HepG2 (cell line): ENCODE data around the gene MAPK9. TPM values are rescaled to one million over a fixed set of nuclear protein-coding genes. Genes with fewer than 3 reads are reported as not detected.

Experiments
- ATAC-seq: fragments of 200-7000 bp; cut with Tn5 transposase; 3 replicates; pipeline ENCODE4 v1.9.1; 2020; ENCODE audit warnings: mild to moderate bottlenecking, moderate library complexity
- BruUV-seq: library from RNA; stranded (reverse); fragments of 400-500 nt; replicated peaks from 2 replicates; lab custom pipeline; 2021; lab: Mats Ljungman, UMichigan
- CTCF ChIA-PET: fragments of 300-600 bp; formaldehyde crosslinking; extraction: SDS; loops from one replicate; lab custom pipeline; 2021; ENCODE audit warnings: low total read pairs, inconsistent platforms, low intra/inter-chr PET ratio; lab: Yijun Ruan, JAX
- POLR2A ChIA-PET: fragments of 350-600 bp; sonication (Branson Sonifier 250); formaldehyde crosslinking; loops from one replicate; lab custom pipeline; 2020; ENCODE audit warnings: antibody characterized with exemption, inconsistent platforms; lab: Yijun Ruan, JAX
- DNase-seq: peaks from one replicate; pipeline ENCODE4 v3.0.0-alpha.2; 2015; ENCODE audit warnings: low spot score
- FAIRE-seq: peaks from 3 replicates; lab custom pipeline; 2011; peaks lifted over from hg19 to GRCh38; lab: Jason Lieb, UNC
- H2AFZ ChIP-seq: one replicate; pipeline ENCODE4 v1.6.1; 2011; ENCODE audit warnings: low read length, inconsistent platforms
- H3K27ac ChIP-seq: fragments of 300-600 bp; 3 replicates; pipeline ENCODE4 v1.8.0; 2011; ENCODE audit warnings: mixed run types, mild to moderate bottlenecking, mixed read lengths, low read length, inconsistent platforms; ENCODE audit not compliant: insufficient read depth; ENCODE audit errors: extremely low read length
- H3K27me3 ChIP-seq, 2 experiments: fragments of 200-600 bp in 1 of 2; 2 replicates in 1 of 2; 3 replicates in 1 of 2; pipeline versions ENCODE4 v1.6.0 to v1.8.0; 2011; ENCODE audit warnings: low read length in 2 of 2, mild to moderate bottlenecking in 2 of 2, moderate library complexity in 2 of 2, inconsistent platforms in 1 of 2; ENCODE audit not compliant: insufficient read depth in 2 of 2, control insufficient read depth in 1 of 2
- H3K36me3 ChIP-seq, 2 experiments: fragments of 200-600 bp in 1 of 2; replicated peaks in 1 of 2; 2 replicates in 1 of 2; 3 replicates in 1 of 2; pipeline versions ENCODE4 v1.5.1 to v1.8.0; 2011; ENCODE audit warnings: low read length in 2 of 2, inconsistent platforms in 1 of 2; ENCODE audit not compliant: insufficient read depth in 2 of 2, control insufficient read depth in 1 of 2
- H3K4me1 ChIP-seq: 2 replicates; pipeline ENCODE4 v1.5.1; 2012; ENCODE audit warnings: low read length, inconsistent platforms; ENCODE audit not compliant: insufficient read depth
- H3K4me2 ChIP-seq: 2 replicates; pipeline ENCODE4 v1.6.0; 2011; ENCODE audit warnings: low read depth, low read length, inconsistent platforms
- H3K4me3 ChIP-seq, 3 experiments: fragments of 200-600 bp in 1 of 3; sonication (generic), shearing (Covaris generic) in 1 of 3; replicated peaks in 1 of 3; 2 replicates each; pipeline ENCODE4 v1.5.1; 2011 to 2016; ENCODE audit warnings: low read length in 3 of 3, inconsistent platforms in 2 of 3, low read depth in 2 of 3, mild to moderate bottlenecking in 2 of 3, control low read depth in 1 of 3, mixed read lengths in 1 of 3; ENCODE audit not compliant: insufficient read depth in 1 of 3
- H3K79me2 ChIP-seq: one replicate; pipeline ENCODE4 v1.6.1; 2011; ENCODE audit warnings: low read length, inconsistent platforms; ENCODE audit not compliant: insufficient read depth
- H3K9ac ChIP-seq: 2 replicates; pipeline ENCODE4 v1.6.0; 2011; ENCODE audit warnings: mild to moderate bottlenecking, low read depth, low read length, inconsistent platforms; ENCODE audit not compliant: insufficient read depth
- H3K9me3 ChIP-seq: 2 replicates; pipeline ENCODE4 v1.5.1; 2012; ENCODE audit warnings: mild to moderate bottlenecking, low read length
- H4K20me1 ChIP-seq: 2 replicates; pipeline ENCODE4 v1.6.0; 2011; ENCODE audit warnings: inconsistent platforms, mild to moderate bottlenecking, low read length, moderate library complexity; ENCODE audit not compliant: insufficient read depth
- DR1 ChIP-seq: sonication (generic); formaldehyde crosslinking; IDR thresholded peaks from 2 replicates; pipeline ENCODE4 v1.8.0; 2021; ENCODE audit warnings: mild to moderate bottlenecking, missing genetic modification reagents, inconsistent platforms
- HOXA7 ChIP-seq: sonication (generic); formaldehyde crosslinking; IDR thresholded peaks from 2 replicates; pipeline ENCODE4 v1.8.1; 2022; ENCODE audit warnings: mild to moderate bottlenecking, missing genetic modification reagents, moderate library complexity
- PATZ1 ChIP-seq: sonication (generic); formaldehyde crosslinking; IDR thresholded peaks from 2 replicates; pipeline ENCODE4 v1.4.0; 2020; ENCODE audit warnings: missing genetic modification reagents
- PCBP2 ChIP-seq: fragments of 200-400 bp; formaldehyde crosslinking; optimal IDR thresholded peaks from 2 replicates; pipeline ENCODE3; 2018; ENCODE audit warnings: low read length, low read depth; ENCODE audit not compliant: poor library complexity, severe bottlenecking
- RCOR2 ChIP-seq: IDR thresholded peaks from 2 replicates; pipeline ENCODE4 v1.6.1; 2016; ENCODE audit warnings: missing biosample characterization, missing genetic modification reagents
- RERE ChIP-seq: IDR thresholded peaks from 2 replicates; pipeline ENCODE4 v1.6.1; 2016; ENCODE audit warnings: low read depth, missing genetic modification reagents, missing compliant biosample characterization
- RORA ChIP-seq: sonication (generic); formaldehyde crosslinking; IDR thresholded peaks from 2 replicates; pipeline ENCODE4 v1.5.0; 2020; ENCODE audit warnings: mild to moderate bottlenecking, missing genetic modification reagents, moderate library complexity
- SIX4 ChIP-seq: sonication (generic); formaldehyde crosslinking; IDR thresholded peaks from 2 replicates; pipeline ENCODE4 v1.4.0; 2020; ENCODE audit warnings: missing genetic modification reagents
- SRSF4 ChIP-seq: fragments of 200-400 bp; formaldehyde crosslinking; IDR thresholded peaks from one replicate; pipeline ENCODE4 v1.6.1; 2018; ENCODE audit warnings: mild to moderate bottlenecking, low read depth, low read length, moderate library complexity; ENCODE audit not compliant: poor library complexity, severe bottlenecking
- U2AF1 ChIP-seq: fragments of 200-400 bp; formaldehyde crosslinking; optimal IDR thresholded peaks from 2 replicates; pipeline ENCODE3; 2017; ENCODE audit warnings: mild to moderate bottlenecking, low read depth, low read length
- WIZ ChIP-seq: sonication (generic); formaldehyde crosslinking; IDR thresholded peaks from 2 replicates; pipeline ENCODE4 v1.5.1; 2020; ENCODE audit warnings: mild to moderate bottlenecking, missing genetic modification reagents
- ZEB1 ChIP-seq: IDR thresholded peaks from 2 replicates; pipeline ENCODE4 v1.6.1; 2012; ENCODE audit warnings: mild to moderate bottlenecking, low read depth, inconsistent platforms; ENCODE audit not compliant: insufficient replicate concordance
- ZFP36L1 ChIP-seq: sonication (generic); formaldehyde crosslinking; IDR thresholded peaks from 2 replicates; pipeline ENCODE4 v1.8.0; 2022; ENCODE audit warnings: mild to moderate bottlenecking, missing genetic modification reagents, moderate library complexity
- WGBS: methylation state at CpG from one replicate; pipeline ENCODE4 v1.1.6; 2017; ENCODE audit warnings: low lambda C conversion rate; 5-methylcytosine and 5-hydroxymethylcytosine counted together
- in situ Hi-C: cut with HindIII; loops from 2 replicates; pipeline ENCODE4 v1.10.0; 2017; ENCODE audit warnings: low pct_unique_long_range_greater_than_20kb; ENCODE audit not compliant: extremely low pct_ligation_motif_present
- intact Hi-C: fragments of 100-400 bp; cut with micrococcal nuclease; formaldehyde crosslinking; loops from one replicate; pipeline ENCODE4 v1.10.0; 2022; ENCODE audit not compliant: unreplicated experiment
- polyA plus RNA-seq, 8 experiments: library from polyadenylated mRNA; depleted of rRNA in 3 of 8; stranded (reverse) in 7 of 8; unstranded in 1 of 8; fragments of >200 nt; fragmentation: Illumina TruSeq in 4 of 8; extraction: Trizol in 4 of 8; gene quantifications; 2 replicates each; pipeline versions ENCODE4 v1.2.1 to v1.2.3, GENCODE V29; 2011 to 2016; ENCODE audit warnings: low read depth in 4 of 8, missing spikeins in 1 of 8, mixed read lengths in 1 of 8; ENCODE audit not compliant: insufficient read depth in 1 of 8
- total RNA-seq, 5 experiments: library from RNA; depleted of rRNA; stranded (reverse); fragments of >200 nt; fragmentation: Illumina TruSeq; extraction: Trizol; gene quantifications; 2 replicates each; pipeline ENCODE4 v1.2.3, GENCODE V29; 2016; ENCODE audit warnings: low read depth in 1 of 5
- TF ChIP-seq, protein P1 (sequence below): IDR thresholded peaks from 2 replicates; pipeline ENCODE4 v1.6.1; 2018; ENCODE audit warnings: missing genetic modification reagents

The MAPK9 gene
- total and polyA plus RNA-seq, 2 of the 13 experiments (the other 11 are each of a cell fraction or from before 2014, with no cell fraction given), result 30.1 to 56.1 TPM

DNA sequence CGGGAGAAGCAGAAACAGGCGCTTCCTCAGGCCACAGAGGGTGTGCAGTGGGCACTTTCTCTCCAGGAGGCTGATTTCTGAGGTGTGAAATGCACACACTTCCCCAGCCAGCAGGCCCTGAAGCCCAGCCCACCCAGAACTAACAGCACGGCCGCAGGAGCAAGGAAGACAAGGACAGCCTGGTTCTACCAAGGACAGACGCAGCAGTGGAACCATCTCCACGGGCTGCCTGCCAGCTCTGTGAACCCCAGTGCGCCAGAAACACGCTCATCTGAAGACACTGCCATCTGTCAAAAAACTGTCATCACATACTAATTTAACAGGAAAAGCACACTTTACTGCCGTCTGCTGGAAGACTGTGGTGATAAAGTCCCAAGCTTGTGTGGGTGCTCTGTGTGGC lies 40.7 kb downstream of the MAPK9 start (continued):
- TF ChIP-seq SIX4, result no peak

GRCh38 chr5:180250329-180250728 lies 41.6 kb downstream of the MAPK9 start:
- H3K9me3 ChIP-seq, result peaks cover 33% of the 10 kb centered on the region

More at GRCh38 chr5:180250329-180250728, 41.6 kb downstream of the MAPK9 start:
- Histone ChIP-seq H3K36me3 (peaks cover 9 to 40% of the 10 kb centered on the region in 2 experiments; a peak in 4 of 5 replicates), H3K4me1 (no peaks in the 10 kb centered on the region), H3K27ac (no peak overlapping the region), H3K4me2 (no peak overlapping the region), H2AFZ (no peak overlapping the region), H3K79me2 (no peaks in the 10 kb centered on the region), H3K9ac (no peak overlapping the region), H4K20me1 (no peaks in the 10 kb centered on the region), H3K4me3 (no peak overlapping the region), H3K27me3 (no peaks in the 10 kb centered on the region)
- WGBS, result 91% methylated on average over 4 of the region's 4 CpGs
- CTCF ChIA-PET, result no interaction called here
- POLR2A ChIA-PET, result no interaction called here
- in situ Hi-C loops (no loop called here), intact Hi-C loops (no loop called here)
- FAIRE-seq, result no peak
- no peak for DNase-seq
- no peak for ATAC-seq
- BruUV-seq, result no TSS peak
- TF ChIP-seq WIZ (CRISPR knock-in tag) (no peak), PATZ1 (no peak), U2AF1 (no peak), RERE (CRISPR knock-in tag) (no peak), SRSF4 (no peak), HOXA7 (CRISPR knock-in tag) (no peak), ZFP36L1 (no peak), DR1 (CRISPR knock-in tag) (no peak), RORA (CRISPR knock-in tag) (no peak), ZEB1 (no peak), RCOR2 (no peak), PCBP2 (no peak)
- TF ChIP-seq, protein P1, sequence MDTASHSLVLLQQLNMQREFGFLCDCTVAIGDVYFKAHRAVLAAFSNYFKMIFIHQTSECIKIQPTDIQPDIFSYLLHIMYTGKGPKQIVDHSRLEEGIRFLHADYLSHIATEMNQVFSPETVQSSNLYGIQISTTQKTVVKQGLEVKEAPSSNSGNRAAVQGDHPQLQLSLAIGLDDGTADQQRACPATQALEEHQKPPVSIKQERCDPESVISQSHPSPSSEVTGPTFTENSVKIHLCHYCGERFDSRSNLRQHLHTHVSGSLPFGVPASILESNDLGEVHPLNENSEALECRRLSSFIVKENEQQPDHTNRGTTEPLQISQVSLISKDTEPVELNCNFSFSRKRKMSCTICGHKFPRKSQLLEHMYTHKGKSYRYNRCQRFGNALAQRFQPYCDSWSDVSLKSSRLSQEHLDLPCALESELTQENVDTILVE, result no peak
